Esophagus (tissue), 2 donors: ENCODE data around the gene GJE1. TPM values are rescaled to one million over a fixed set of nuclear protein-coding genes. Genes with fewer than 3 reads are reported as not detected.
"Not testable (repeated sequence)": the region's sequence is repeated elsewhere in the genome, so short reads cannot be mapped to it uniquely, and the experiment has no call there.

ENCODE experiments used
- H3K27ac ChIP-seq, 2 donors: one replicate each; pipeline ENCODE4 v1.5.1; 2013; ENCODE audit warnings: low read depth in 2 of 2, mild to moderate bottlenecking in 2 of 2, inconsistent platforms in 1 of 2, low read length in 1 of 2, moderate library complexity in 1 of 2
- H3K27me3 ChIP-seq, 2 donors: one replicate each; pipeline ENCODE4 v1.6.1; 2013; ENCODE audit warnings: low read length in 2 of 2, control low read depth in 1 of 2, mild to moderate bottlenecking in 1 of 2; ENCODE audit not compliant: insufficient read depth in 2 of 2, control insufficient read depth in 1 of 2
- H3K36me3 ChIP-seq, 2 donors: one replicate each; pipeline ENCODE4 v1.6.1; 2013; ENCODE audit warnings: low read length in 1 of 2; ENCODE audit not compliant: control insufficient read depth in 2 of 2, insufficient read depth in 2 of 2
- H3K4me1 ChIP-seq, 2 donors: one replicate each; pipeline ENCODE4 v1.6.1; 2013; ENCODE audit warnings: low read length in 1 of 2; ENCODE audit not compliant: control insufficient read depth in 2 of 2, insufficient read depth in 2 of 2
- H3K4me3 ChIP-seq, 2 donors: one replicate each; pipeline ENCODE4 v1.5.1; 2013; ENCODE audit warnings: low read length in 2 of 2, mild to moderate bottlenecking in 2 of 2, low read depth in 1 of 2, moderate library complexity in 1 of 2
- H3K9me3 ChIP-seq, 2 donors: one replicate each; pipeline ENCODE4 v1.6.1; 2013; ENCODE audit warnings: mild to moderate bottlenecking in 2 of 2, low read depth in 1 of 2, low read length in 1 of 2, moderate library complexity in 1 of 2; ENCODE audit not compliant: control insufficient read depth in 2 of 2, insufficient read depth in 1 of 2
- WGBS, 2 donors: extraction: QIAGEN DNeasy Blood & Tissue Kit; methylation state at CpG; one replicate each; pipeline ENCODE4 v1.1.7; 2013; 5-methylcytosine and 5-hydroxymethylcytosine counted together
- polyA plus RNA-seq, 2 donors: library from polyadenylated mRNA; stranded (reverse); fragments of 200-250 nt; gene quantifications; one replicate each; pipeline ENCODE4 v1.2.3, GENCODE V29; 2013
- donor health status: healthy with polysubstance abuse.
- donor health status: Bipolar disorder and iron deficiency.

The GJE1 gene
- polyA plus RNA-seq = not detected

DNA sequence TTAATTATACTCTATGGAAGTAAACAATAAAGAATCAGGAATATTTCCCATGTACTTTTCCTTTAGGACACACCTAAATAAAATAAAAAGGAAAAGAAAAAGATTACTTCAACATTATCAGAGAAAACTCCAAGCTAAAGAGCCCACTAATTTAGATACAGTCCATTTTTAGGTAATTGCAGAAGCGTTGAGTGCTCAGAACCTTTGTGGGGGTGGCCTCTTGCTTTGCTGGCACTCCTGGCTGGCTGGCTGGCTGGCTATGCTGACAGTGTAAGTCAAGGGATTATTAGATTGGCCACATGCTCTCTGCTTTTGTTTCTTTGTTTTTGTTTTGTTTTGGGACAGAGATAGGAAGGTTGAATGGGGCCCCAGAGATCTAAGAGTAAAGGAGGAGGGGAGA, at the start of gene GJE1:
Gene GJE1, plus strand, starts transcription at position 301 of the 400 bp plus-strand sequence. CDS start 234 bp downstream, outside the sequence.
- H3K27ac ChIP-seq = no peak within 1 kb of the TSS
- WGBS, 2 donors = 82 to 86% methylated on average over 1 of the region's 1 CpG
- H3K4me3 ChIP-seq = no peak within 1 kb of the TSS
- H3K27me3 ChIP-seq = no peaks in the 10 kb centered on the region
- no peaks in the 10 kb centered on the region for H3K4me1 ChIP-seq
- H3K9me3 ChIP-seq = no peaks in the 10 kb centered on the region
- no peaks in the 10 kb centered on the region for H3K36me3 ChIP-seq

DNA sequence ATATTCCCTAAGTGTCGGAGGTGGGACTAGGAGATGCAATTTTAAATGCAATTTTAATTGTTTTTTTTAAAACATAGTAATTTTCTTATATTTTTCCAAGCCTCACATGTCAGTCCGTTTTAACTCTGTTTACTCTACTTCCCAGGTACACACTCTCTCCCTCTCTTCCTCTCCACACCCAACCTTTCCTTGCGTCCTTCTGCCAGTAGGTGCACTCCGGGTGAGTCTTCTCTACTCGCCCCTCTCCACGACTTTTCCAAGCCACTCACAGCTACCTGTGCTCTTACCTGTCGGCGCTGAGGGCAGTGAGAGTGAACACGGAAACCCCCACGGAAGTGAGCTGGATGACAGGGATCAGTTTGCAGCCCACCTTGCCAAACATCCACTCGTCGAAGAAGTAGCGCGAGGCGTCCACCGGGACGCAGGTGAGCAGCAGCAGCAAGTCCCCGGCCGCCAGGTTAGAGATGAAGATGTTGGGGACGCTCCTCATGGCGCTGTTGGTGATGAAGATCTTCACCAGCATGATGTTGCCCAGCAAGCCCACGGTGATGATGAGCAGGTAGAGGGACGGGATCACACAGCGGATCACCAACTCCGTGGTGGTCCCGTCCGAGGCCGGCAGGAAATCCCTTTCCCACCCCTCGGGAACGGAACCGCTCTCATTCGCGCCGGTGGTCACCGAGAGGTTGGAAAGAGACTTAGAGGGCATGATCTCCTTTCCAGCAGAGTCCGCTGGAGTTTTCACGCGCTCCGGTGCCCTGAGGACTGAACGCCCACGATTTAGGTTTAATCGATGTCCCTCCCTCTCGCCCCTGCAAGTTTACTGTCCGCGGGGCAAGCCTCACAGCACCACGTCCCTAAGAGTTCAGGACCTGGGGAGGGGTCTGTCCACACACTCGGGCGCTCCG, 44.5 kb upstream of the GJE1 start:
- Histone ChIP-seq H3K36me3 (no peaks in the 10 kb centered on the region), H3K27me3 (peaks cover 0 to 2% of the 10 kb centered on the region in 2 donors), H3K9me3 (peaks cover 0 to 8% of the 10 kb centered on the region in 2 donors), H3K27ac (no peak overlapping the region), H3K4me3 (no peak overlapping the region), H3K4me1 (no peaks in the 10 kb centered on the region)
- WGBS, 2 donors = 18 to 24% methylated on average over 49 of the region's 49 CpGs

DNA sequence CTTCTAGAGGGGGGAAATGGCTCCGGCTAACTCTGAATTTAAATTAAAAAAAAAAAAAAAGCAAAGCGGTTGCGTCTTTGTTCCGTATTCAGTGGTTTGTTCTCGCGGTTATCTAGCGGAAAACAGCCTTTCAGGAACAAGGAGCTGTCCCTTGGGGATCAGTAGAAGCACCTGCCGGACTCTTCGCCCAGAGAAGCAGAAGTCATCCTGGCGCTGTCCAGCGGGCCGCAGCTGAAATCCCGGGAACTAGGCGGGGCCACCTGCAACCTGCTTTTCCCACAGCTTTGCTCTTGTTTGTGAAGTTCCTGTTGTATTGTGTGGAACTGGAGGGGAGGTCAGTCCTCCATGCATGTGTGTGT, 43.9 kb upstream of the GJE1 start:
- Histone ChIP-seq H3K27ac (no peak overlapping the region), H3K36me3 (no peaks in the 10 kb centered on the region), H3K27me3 (peaks cover 0 to 2% of the 10 kb centered on the region in 2 donors), H3K4me1 (no peaks in the 10 kb centered on the region), H3K4me3 (no peak overlapping the region), H3K9me3 (peaks cover 0 to 8% of the 10 kb centered on the region in 2 donors)
- 5 to 9% methylated on average over 14 of the region's 14 CpGs for WGBS, 2 donors

- not testable (repeated sequence) for H3K36me3 ChIP-seq, H3K4me3 ChIP-seq, H3K27ac ChIP-seq, H3K9me3 ChIP-seq, H3K4me1 ChIP-seq, H3K27me3 ChIP-seq
- 75 to 85% methylated on average over 5 of the region's 5 CpGs for WGBS, 2 donors
Observed at GRCh38 chr6:142104820-142105219, 27.9 kb upstream of the GJE1 start.

- not testable (repeated sequence) for H3K9me3 ChIP-seq, H3K36me3 ChIP-seq, H3K27me3 ChIP-seq, H3K27ac ChIP-seq, H3K4me1 ChIP-seq, H3K4me3 ChIP-seq
- WGBS, 2 donors = 83 to 87% methylated on average over 9 of the region's 9 CpGs
Observed at GRCh38 chr6:142110820-142111219, 21.9 kb upstream of the GJE1 start.

- no peaks in the 10 kb centered on the region for H3K36me3 ChIP-seq
- WGBS, 2 donors = 1% methylated on average over 4 of the region's 4 CpGs
- no peak overlapping the region for H3K27ac ChIP-seq
- H3K4me3 ChIP-seq = no peak overlapping the region
- no peaks in the 10 kb centered on the region for H3K4me1 ChIP-seq
- peaks cover 0 to 2% of the 10 kb centered on the region in 2 donors for H3K27me3 ChIP-seq
- H3K9me3 ChIP-seq = no peaks in the 10 kb centered on the region
Observed at GRCh38 chr6:142112451-142113061, 20.2 kb upstream of the GJE1 start.

GRCh38 chr6:142117366-142117765, 15.4 kb upstream of the GJE1 start:
- 77 to 85% methylated on average over 2 of the region's 2 CpGs for WGBS, 2 donors
- no peaks in the 10 kb centered on the region for H3K27me3 ChIP-seq
- no peak overlapping the region for H3K27ac ChIP-seq
- H3K4me3 ChIP-seq = no peak overlapping the region
- H3K9me3 ChIP-seq = no peaks in the 10 kb centered on the region
- no peaks in the 10 kb centered on the region for H3K4me1 ChIP-seq
- no peaks in the 10 kb centered on the region for H3K36me3 ChIP-seq

GRCh38 chr6:142118328-142118727, 14.4 kb upstream of the GJE1 start:
- no peak overlapping the region for H3K4me3 ChIP-seq
- WGBS, 2 donors = 65% methylated on average over 3 of the region's 3 CpGs

GRCh38 chr6:142118925-142119324, 13.8 kb upstream of the GJE1 start:
- H3K4me3 ChIP-seq = no peak overlapping the region
- 84 to 90% methylated on average over 2 of the region's 2 CpGs for WGBS, 2 donors
- H3K36me3 ChIP-seq = no peaks in the 10 kb centered on the region
- H3K27ac ChIP-seq = no peak overlapping the region
- H3K4me1 ChIP-seq = no peaks in the 10 kb centered on the region
- H3K9me3 ChIP-seq = no peaks in the 10 kb centered on the region
- H3K27me3 ChIP-seq = no peaks in the 10 kb centered on the region

More at GRCh38 chr6:142118328-142118727, 14.4 kb upstream of the GJE1 start:
- no peaks in the 10 kb centered on the region for H3K36me3 ChIP-seq
- H3K4me1 ChIP-seq = no peaks in the 10 kb centered on the region
- no peaks in the 10 kb centered on the region for H3K27me3 ChIP-seq
- H3K27ac ChIP-seq = no peak overlapping the region
- no peaks in the 10 kb centered on the region for H3K9me3 ChIP-seq
